ENCODE data around the gene SLC25A26. TPM values are rescaled to one million over a fixed set of nuclear protein-coding genes. Genes with fewer than 3 reads are reported as not detected.

SLC25A26 gene
- total RNA-seq, 2 donors from 2014 or later, result 19.1 to 22.4 TPM

DNA sequence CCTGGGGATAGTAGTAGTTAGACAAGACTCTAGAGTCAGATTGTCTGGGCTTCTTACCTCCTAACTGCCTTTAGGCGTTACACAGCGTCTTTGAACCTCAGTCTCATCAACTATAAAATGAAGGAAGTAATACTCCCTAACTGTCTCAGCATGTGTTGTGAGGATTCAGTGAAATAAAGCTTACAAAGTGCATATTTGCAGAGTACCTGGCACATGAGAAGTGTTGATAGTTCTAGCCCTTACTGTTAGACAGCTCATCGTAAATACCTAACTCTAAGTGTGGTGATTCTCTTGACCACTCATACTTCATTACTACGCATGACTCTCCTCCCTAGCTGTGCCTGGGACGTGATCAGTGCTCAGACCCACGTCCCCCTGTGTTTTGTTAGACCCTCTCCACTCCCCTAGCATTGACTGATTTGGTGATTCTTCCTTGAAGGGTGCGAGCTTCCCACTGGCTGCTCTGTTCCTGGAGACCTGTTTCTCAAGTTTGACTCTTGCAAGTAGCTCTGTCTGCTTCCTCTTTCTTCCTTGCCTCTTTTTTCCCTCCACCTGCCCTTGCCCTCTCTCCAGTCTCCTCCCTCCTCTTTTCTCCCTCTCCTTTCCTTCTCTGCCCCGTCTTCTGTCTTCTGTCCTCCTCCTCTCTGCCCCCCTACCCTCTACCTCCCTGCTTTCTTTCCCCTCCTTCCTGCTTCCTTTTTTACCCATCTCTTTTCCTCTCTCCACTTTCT is 124.2 kb downstream of the SLC25A26 start:
- H3K27ac ChIP-seq, result no peak overlapping the region
- peaks cover 0 to 3% of the 10 kb centered on the region in 2 donors for H3K9me3 ChIP-seq
- H3K4me3 ChIP-seq, result no peak overlapping the region
- H3K27me3 ChIP-seq, result no peaks in the 10 kb centered on the region
- H3K36me3 ChIP-seq, result no peaks in the 10 kb centered on the region
- DNase-seq (ENCODE audit: low spot score), result no peak
- H3K4me1 ChIP-seq, result peaks cover 0 to 11% of the 10 kb centered on the region in 2 donors
- TF ChIP-seq, protein P1, sequence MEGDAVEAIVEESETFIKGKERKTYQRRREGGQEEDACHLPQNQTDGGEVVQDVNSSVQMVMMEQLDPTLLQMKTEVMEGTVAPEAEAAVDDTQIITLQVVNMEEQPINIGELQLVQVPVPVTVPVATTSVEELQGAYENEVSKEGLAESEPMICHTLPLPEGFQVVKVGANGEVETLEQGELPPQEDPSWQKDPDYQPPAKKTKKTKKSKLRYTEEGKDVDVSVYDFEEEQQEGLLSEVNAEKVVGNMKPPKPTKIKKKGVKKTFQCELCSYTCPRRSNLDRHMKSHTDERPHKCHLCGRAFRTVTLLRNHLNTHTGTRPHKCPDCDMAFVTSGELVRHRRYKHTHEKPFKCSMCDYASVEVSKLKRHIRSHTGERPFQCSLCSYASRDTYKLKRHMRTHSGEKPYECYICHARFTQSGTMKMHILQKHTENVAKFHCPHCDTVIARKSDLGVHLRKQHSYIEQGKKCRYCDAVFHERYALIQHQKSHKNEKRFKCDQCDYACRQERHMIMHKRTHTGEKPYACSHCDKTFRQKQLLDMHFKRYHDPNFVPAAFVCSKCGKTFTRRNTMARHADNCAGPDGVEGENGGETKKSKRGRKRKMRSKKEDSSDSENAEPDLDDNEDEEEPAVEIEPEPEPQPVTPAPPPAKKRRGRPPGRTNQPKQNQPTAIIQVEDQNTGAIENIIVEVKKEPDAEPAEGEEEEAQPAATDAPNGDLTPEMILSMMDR (IDR thresholded peaks at IDR 0.05), result no peak

DNA sequence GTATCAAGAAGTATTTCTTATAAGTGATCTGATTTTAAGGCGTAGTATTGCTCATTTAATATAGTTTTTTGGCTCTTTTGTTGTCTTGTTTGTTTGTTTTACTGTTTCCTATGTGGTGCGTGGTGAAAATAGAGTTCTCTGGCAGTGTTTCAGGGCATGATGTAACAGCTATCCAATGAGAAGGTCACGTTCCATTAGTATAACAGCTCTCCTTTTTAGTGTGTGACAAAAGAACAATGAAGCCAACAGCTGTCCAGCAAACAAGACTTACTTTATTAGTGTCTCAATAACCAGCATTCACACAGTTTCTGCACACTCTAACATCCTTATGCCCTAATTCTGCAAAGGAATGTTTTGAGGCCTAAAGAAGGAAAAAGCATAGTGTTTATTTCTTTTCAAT is 127.9 kb downstream of the SLC25A26 start:
- Histone ChIP-seq H3K27ac (no peak overlapping the region), H3K27me3 (no peaks in the 10 kb centered on the region), H3K4me1 (peaks cover 0 to 19% of the 10 kb centered on the region in 2 donors), H3K4me3 (no peak overlapping the region), H3K9me3 (no peaks in the 10 kb centered on the region), H3K36me3 (no peaks in the 10 kb centered on the region)
- no peak for DNase-seq (ENCODE audit: low spot score)
- TF ChIP-seq, protein P1 (IDR thresholded peaks at IDR 0.05), result no peak

DNA sequence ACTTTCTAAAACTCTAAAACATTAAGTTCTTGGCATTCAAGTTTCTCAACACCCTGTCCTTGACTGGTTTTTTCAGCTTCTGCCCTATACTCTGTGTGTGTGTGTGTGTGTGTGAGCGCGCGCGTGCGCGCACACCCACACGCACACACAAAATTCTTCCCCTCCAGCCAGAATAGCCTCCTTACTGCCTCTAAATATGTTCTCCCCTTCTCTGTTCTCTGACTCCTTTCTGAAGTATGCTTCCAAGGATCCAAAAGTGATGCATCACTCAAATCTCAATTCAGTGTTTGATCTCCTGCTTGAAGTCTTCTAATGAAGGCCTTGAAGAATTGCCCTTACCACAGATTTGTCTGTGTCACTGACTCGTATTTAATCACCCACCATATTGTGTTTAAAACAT is 129.8 kb downstream of the SLC25A26 start:
- H3K27me3 ChIP-seq, result no peaks in the 10 kb centered on the region
- no peak for DNase-seq (ENCODE audit: low spot score)

DNA sequence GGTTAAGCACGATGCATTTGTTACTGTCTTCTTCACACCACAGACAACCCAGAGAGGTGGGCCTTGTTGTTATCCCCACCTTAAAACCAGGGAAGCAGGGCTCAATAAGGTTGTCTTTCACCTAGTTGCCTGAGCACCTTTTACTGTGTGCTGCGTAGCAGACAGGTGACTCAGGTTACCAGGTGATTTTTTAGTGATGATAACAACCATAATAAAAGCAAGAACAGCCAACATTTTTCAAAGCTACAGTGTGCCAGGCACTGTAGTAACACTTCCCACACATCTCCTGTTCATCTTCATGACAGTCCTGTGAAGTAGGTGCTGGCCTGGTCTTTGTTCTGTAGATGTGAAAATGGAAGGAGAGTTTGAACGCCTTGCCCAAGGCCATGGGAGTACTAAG is 132.2 kb downstream of the SLC25A26 start:
- Histone ChIP-seq H3K27ac (no peak overlapping the region), H3K4me1 (peaks cover 0 to 12% of the 10 kb centered on the region in 2 donors), H3K27me3 (no peaks in the 10 kb centered on the region), H3K4me3 (no peak overlapping the region), H3K36me3 (no peaks in the 10 kb centered on the region), H3K9me3 (no peaks in the 10 kb centered on the region)
- DNase-seq (ENCODE audit: low spot score), result no peak
- TF ChIP-seq, protein P1 (IDR thresholded peaks at IDR 0.05), result no peak

More for the DNA sequence above, 129.8 kb downstream of the SLC25A26 start:
- Histone ChIP-seq H3K36me3 (no peaks in the 10 kb centered on the region), H3K27ac (no peak overlapping the region), H3K9me3 (no peaks in the 10 kb centered on the region), H3K4me3 (no peak overlapping the region), H3K4me1 (peaks cover 0 to 14% of the 10 kb centered on the region in 2 donors)
- TF ChIP-seq, protein P1 (IDR thresholded peaks at IDR 0.05), result no peak

DNA sequence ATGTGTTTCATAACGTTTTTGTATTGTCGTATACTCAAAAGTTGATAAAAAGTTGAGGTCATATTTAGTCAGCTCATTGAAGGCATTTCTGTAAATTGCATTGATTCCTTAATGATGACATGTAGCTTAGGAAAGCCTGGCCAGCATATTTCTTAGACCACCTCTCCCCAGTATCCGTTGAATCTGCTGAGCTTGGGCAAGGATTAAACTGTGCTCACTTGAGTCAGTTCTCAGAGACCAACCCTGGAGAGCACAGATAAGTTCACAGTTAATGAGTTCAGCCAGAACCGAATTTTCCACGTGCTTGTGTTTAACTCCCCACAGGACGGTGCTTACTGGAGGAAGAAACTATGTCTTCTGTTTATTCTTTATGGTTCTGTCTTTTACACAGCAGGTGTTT is 132.7 kb downstream of the SLC25A26 start:
- DNase-seq (ENCODE audit: low spot score), result no peak
- no peak overlapping the region for H3K4me3 ChIP-seq
- H3K27me3 ChIP-seq, result no peaks in the 10 kb centered on the region
- no peak overlapping the region for H3K27ac ChIP-seq
- no peaks in the 10 kb centered on the region for H3K9me3 ChIP-seq
- H3K36me3 ChIP-seq, result no peaks in the 10 kb centered on the region
- H3K4me1 ChIP-seq, result peaks cover 0 to 12% of the 10 kb centered on the region in 2 donors
- TF ChIP-seq, protein P1 (IDR thresholded peaks at IDR 0.05), result no peak

DNA sequence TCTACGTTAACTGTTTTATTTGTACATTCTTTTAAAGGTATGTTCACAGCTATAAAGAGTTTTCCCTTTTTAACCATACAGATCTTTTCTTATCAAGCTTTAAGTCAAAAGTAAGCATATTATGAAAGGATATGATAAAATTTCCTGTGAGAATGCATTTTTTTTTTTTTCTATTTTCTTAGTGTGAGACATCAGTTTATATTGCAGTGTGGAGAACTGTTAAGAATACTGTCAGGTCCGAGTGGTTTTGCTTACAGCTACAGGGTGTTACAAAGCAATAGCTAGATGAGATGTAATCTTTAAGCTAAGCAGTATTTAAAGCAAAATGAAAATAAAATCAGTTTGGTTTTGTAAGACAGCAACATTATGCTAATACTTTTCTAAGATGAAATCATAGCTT is 133.2 kb downstream of the SLC25A26 start:
- TF ChIP-seq, protein P1 (IDR thresholded peaks at IDR 0.05), result no peak
- DNase-seq (ENCODE audit: low spot score), result no peak
- Histone ChIP-seq H3K27me3 (no peaks in the 10 kb centered on the region), H3K4me1 (peaks cover 0 to 12% of the 10 kb centered on the region in 2 donors), H3K27ac (no peak overlapping the region), H3K4me3 (no peak overlapping the region), H3K9me3 (no peaks in the 10 kb centered on the region), H3K36me3 (no peaks in the 10 kb centered on the region)
